Adrenal gland (tissue), 12 donors: ENCODE data around the gene DOLPP1. TPM values are rescaled to one million over a fixed set of nuclear protein-coding genes. Genes with fewer than 3 reads are reported as not detected.

Source experiments
- DNase-seq, 7 donors: peaks; one replicate each; pipeline ENCODE4 v3.0.0-alpha.2; 2019 to 2020
- H3K27ac ChIP-seq, 5 donors: fragments of 200-600 bp; sonication (generic) in 4 of 5; 1 replicate in 3 of 5; 2 replicates in 2 of 5; pipeline versions ENCODE4 v1.5.1 to v1.8.0; 2016 to 2020; ENCODE audit warnings: mild to moderate bottlenecking in 1 of 5
- H3K27me3 ChIP-seq: fragments of 200-600 bp; 2 replicates; pipeline ENCODE4 v1.8.0; 2021
- H3K36me3 ChIP-seq, 2 donors: fragments of 200-600 bp; replicated peaks in 1 of 2; 1 replicate in 1 of 2; 2 replicates in 1 of 2; pipeline versions ENCODE4 v1.5.1 to v1.8.0; 2018 to 2022
- H3K4me1 ChIP-seq, 2 donors: fragments of 200-600 bp; replicated peaks in 1 of 2; 1 replicate in 1 of 2; 2 replicates in 1 of 2; pipeline versions ENCODE4 v1.5.1 to v1.8.0; 2018 to 2021
- H3K4me3 ChIP-seq, 4 donors: fragments of 200-600 bp; sonication (generic) in 3 of 4; one replicate each; pipeline ENCODE4 v1.5.1; 2016 to 2018
- H3K9me3 ChIP-seq, 3 donors: fragments of 200-600 bp; sonication (generic) in 1 of 3; replicated peaks in 1 of 3; 1 replicate in 2 of 3; 2 replicates in 1 of 3; pipeline versions ENCODE4 v1.5.1 to v1.8.0; 2016 to 2021
- CTCF ChIP-seq, 6 experiments: fragments of 450-650 bp in 4 of 6; fragments of 200-600 bp in 2 of 6; sonication (generic) in 1 of 6; IDR thresholded peaks; 1 replicate in 5 of 6; 2 replicates in 1 of 6; pipeline versions ENCODE4 v1.5.1 to v1.8.0; 2016 to 2021; ENCODE audit warnings: antibody characterized with exemption in 6 of 6, mild to moderate bottlenecking in 2 of 6, moderate library complexity in 1 of 6
- POLR2A ChIP-seq, 2 donors: fragments of 450-650 bp; IDR thresholded peaks; one replicate each; pipeline ENCODE4 v1.6.1; 2017; ENCODE audit warnings: antibody characterized with exemption in 2 of 2, mild to moderate bottlenecking in 2 of 2, moderate library complexity in 1 of 2
- WGBS, 4 donors: extraction: QIAGEN DNeasy Blood & Tissue Kit in 2 of 4; methylation state at CpG; one replicate each; pipeline versions ENCODE4 v1.1.5 to v1.1.7; 2013 to 2017; 5-methylcytosine and 5-hydroxymethylcytosine counted together
- intact Hi-C, 2 donors: fragments of 100-400 bp; cut with DNase I; formaldehyde crosslinking; loops; one replicate each; pipeline versions ENCODE4 v1.14.1 to v1.15.0; 2022 to 2023
- polyA plus RNA-seq, 3 donors: library from polyadenylated mRNA; stranded (reverse); fragments of 200-250 nt in 2 of 3; fragments of 350-450 nt in 1 of 3; fragmentation: Illumina TruSeq in 1 of 3; extraction: RNeasy Lipid Tissue Mini Kit (QIAGEN cat#74804) in 1 of 3; gene quantifications; one replicate each; pipeline ENCODE4 v1.2.3, GENCODE V29; 2013 to 2014
- total RNA-seq, 9 donors: library from RNA; depleted of rRNA in 4 of 9; stranded (reverse); fragments of >200 nt in 4 of 9; fragments of 120-200 nt in 1 of 9; fragmentation: NEBNext Ultra II Directional in 1 of 9; extraction: Animal tissue kit (Norgen Biotek cat#: 25700) in 1 of 9; gene quantifications; one replicate each; pipeline versions ENCODE4 v1.1.0 to v1.2.4, GENCODE V29; 2013 to 2023
- donor health status: healthy with polysubstance abuse.
- donor health status: Bipolar disorder and iron deficiency.
- donor health status: DM: yes; HTN: yes; CAD: no.
- donor health status: DM: no; HTN: no; CAD: no.
- donor health status: DM: no; HTN: no; CAD: no.
- donor health status: DM: yes; HTN: yes; CAD: no.

DOLPP1 gene
- total and polyA plus RNA-seq, 12 donors: 4.4 to 31.8 (median 19.2) TPM

GRCh38 chr9:129070696-129071525 lies 10.0 kb upstream of the DOLPP1 start:
- peaks cover 0 to 35% of the 10 kb centered on the region in 2 donors for H3K36me3 ChIP-seq
- intact Hi-C loops: no loop called here
- peaks cover 15 to 18% of the 10 kb centered on the region in 2 donors for H3K4me1 ChIP-seq
- no peaks in the 10 kb centered on the region for H3K27me3 ChIP-seq
- TF ChIP-seq CTCF (IDR thresholded peaks at IDR 0.05): no peak
- no peak for TF ChIP-seq POLR2A (IDR thresholded peaks at IDR 0.05)
- H3K9me3 ChIP-seq: no peaks in the 10 kb centered on the region
- 77 to 94% (median 80%) methylated on average over 6 to 21 of the region's 21 CpGs for WGBS, 4 donors
- H3K4me3 ChIP-seq: no peak overlapping the region
- DNase-seq: peak in 1 of 7 donors; percentile 22
- H3K27ac ChIP-seq: peak overlapping the region in 1 of 5 donors; percentile 88

GRCh38 chr9:129071526-129072126 lies 9.3 kb upstream of the DOLPP1 start:
- Histone ChIP-seq H3K4me3 (no peak overlapping the region), H3K36me3 (peaks cover 0 to 31% of the 10 kb centered on the region in 2 donors), H3K4me1 (peaks cover 15 to 18% of the 10 kb centered on the region in 2 donors), H3K27me3 (no peaks in the 10 kb centered on the region), H3K27ac (no peak overlapping the region), H3K9me3 (no peaks in the 10 kb centered on the region)
- TF ChIP-seq CTCF (IDR thresholded peaks at IDR 0.05) (no peak), POLR2A (IDR thresholded peaks at IDR 0.05) (no peak)
- WGBS, 4 donors: 71 to 79% (median 76%) methylated on average over 9 to 10 of the region's 10 CpGs
- DNase-seq: no peak
- intact Hi-C loops: no loop called here

DNA sequence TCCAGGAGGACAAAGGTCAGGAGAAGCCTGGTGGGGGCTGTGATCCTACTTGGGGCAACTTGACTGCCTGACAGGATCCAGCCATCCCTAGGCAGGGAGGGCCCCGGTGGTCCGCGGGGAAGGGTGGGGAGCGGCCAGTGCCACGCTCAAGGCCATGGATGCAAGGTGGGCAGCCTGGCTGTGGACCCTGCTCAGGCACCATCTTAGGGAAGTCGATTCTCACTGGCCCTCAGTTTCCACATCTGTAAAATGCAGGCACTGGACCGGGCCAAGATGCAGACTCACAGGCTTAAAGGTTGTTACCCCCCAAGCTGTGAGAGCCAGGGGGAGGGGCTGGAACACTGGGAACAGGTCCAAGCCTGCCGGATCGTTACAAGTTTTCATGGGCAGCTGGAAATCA lies 8.7 kb upstream of the DOLPP1 start:
- Histone ChIP-seq H3K4me1 (peaks cover 15 to 18% of the 10 kb centered on the region in 2 donors), H3K27ac (no peak overlapping the region), H3K36me3 (peaks cover 0 to 28% of the 10 kb centered on the region in 2 donors), H3K4me3 (no peak overlapping the region), H3K27me3 (no peaks in the 10 kb centered on the region), H3K9me3 (no peaks in the 10 kb centered on the region)
- TF ChIP-seq POLR2A (IDR thresholded peaks at IDR 0.05) (no peak), CTCF (IDR thresholded peaks at IDR 0.05) (no peak)
- intact Hi-C loops: no loop called here
- DNase-seq: no peak
- WGBS, 4 donors: 16 to 62% (median 60%) methylated on average over 2 to 9 of the region's 9 CpGs

- H3K4me3 ChIP-seq: no peak overlapping the region
- H3K27me3 ChIP-seq: no peaks in the 10 kb centered on the region
- H3K4me1 ChIP-seq: peaks cover 15 to 17% of the 10 kb centered on the region in 2 donors
- no peaks in the 10 kb centered on the region for H3K9me3 ChIP-seq
- WGBS, 4 donors: 82 to 89% (median 86%) methylated on average over 8 of the region's 8 CpGs
- H3K27ac ChIP-seq: no peak overlapping the region
- TF ChIP-seq CTCF (IDR thresholded peaks at IDR 0.05) (no peak), POLR2A (IDR thresholded peaks at IDR 0.05) (no peak)
- intact Hi-C loops: no loop called here
- no peak for DNase-seq
- peaks cover 0 to 15% of the 10 kb centered on the region in 2 donors for H3K36me3 ChIP-seq
Observed at GRCh38 chr9:129073404-129073803, 7.5 kb upstream of the DOLPP1 start.
